Fibroblast of peridontal ligament (primary cell): ENCODE measurements around the gene C4B.

Experiments
- DNase-seq: peaks from one replicate; pipeline ENCODE4 v3.0.0-alpha.2; 2010; ENCODE audit errors: extremely low read depth

The C4B gene

DNA sequence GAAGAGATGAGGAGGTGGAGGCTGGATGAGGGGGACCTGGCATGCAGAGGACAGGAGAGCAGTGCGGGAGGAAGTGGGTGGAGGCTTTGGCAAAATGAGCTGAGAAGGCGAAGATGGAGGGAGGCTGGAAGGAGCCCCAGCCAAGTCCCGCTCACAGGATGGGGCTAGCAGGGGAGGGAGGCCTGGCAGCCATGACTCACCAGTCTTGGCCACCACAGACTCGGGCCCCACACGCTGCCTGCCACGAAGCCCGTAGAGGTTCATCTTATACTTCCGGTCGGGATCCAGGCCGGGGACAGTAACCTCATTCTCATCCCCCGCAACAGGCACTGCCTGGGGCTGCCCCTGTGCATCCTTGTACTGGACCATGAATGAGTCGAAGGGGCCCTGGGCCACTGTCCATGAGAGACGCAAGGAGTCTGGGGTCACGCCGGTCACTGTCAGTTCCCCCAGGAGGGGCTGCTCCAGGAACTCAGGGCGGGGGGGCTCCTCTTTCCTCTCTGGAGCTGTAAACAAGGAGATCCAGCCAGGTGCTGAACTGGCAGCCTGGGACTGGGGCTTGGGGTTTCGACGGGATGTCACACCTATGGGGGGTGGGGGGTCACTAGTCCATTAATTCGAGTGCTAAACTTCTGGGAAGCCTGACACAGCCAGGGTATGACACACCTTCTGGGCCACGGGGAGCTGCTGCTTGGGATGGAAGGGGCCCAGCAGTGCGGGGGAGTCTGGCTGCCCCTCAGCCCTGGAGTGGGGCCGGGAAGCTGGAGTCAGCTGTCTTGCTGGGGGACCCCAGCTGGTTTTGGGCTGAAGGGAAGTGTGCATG is 66.8 kb downstream of the C4B start:
- peak; percentile 74 for DNase-seq

DNA sequence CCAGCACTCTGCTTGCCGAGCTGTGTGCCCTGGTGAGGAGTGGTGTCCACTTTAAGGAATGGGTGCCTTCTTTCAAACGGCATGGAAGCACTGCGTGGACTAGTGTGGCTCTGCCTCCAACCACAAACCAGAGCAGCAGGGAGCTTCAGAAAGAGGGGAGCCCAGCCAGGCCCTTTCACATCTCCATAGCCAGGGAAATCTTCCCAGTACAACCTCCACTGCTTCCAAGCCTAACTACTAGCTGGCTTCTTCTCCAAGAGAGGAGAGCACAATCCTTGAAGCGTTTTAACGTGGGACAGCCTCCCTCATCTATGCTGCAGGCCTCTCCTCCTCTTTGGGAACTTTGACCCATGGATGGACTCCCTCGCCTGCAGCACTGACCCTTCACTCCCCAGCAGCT is 67.9 kb downstream of the C4B start:
- DNase-seq = no peak

DNA sequence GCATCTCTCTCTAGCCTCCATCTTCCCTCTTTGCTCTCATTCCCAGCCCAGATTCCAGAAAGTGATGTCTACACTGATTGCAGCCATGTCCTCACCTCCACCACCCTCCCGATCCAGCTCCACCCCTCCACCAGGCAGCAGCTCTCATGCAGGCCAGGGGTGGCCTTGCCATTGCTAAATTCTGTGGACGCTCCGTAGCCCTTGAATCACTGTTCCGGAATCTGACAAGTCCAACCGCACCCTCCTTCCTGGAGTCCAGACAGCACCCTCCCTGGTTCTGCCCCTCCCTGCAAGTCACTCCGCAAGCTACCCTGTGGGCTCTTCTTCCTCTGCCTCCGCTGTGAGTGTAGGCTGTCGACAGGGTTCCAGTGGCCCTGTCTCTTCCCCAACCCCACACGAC is 68.3 kb downstream of the C4B start:
- peak; percentile 63 for DNase-seq

DNA sequence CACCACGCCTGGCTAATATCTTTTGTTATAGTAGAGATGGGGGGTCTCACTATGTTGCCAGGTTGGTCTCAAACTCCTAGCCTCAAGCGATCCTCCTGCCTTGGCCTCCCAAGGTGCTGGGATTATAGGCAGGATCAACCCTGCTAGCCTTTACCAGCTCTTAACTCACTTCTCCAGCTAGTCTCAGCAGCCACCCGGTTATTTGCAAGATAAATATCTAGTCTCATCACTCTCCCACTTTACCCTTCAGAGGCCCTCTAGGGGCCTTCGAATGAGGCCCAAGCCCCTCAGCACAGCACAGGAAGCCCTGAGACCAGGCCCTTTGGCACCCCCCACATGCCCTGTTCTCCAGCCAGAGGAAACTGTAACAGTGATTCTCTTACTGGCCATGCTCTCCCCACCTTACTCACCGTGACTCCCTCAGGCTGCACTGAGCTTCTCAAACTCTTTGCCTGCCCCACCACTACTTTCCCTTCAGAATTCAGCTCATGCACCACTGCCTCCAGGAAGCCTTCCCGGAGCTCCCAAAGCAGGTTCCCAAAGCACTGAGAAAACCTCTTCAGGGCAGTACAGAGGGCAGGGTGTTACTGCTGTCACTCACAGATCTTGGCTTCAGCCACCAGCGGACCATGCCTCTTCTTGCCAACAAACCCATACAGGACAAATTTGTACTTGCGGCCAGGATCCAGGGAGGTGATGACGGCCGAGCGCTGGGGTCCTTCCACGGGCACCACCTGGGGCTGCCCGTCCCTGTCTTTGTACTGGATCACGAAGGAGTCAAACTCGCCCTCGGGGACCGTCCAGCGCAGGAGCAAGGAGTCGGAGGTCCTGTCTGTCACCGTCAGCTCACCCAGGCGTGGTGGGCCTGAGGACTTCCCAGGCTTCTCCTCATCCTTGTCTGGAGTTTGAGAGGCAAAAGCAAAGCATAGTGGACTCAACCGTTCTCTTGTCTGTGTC is 69.5 kb downstream of the C4B start:
- no peak for DNase-seq

DNA sequence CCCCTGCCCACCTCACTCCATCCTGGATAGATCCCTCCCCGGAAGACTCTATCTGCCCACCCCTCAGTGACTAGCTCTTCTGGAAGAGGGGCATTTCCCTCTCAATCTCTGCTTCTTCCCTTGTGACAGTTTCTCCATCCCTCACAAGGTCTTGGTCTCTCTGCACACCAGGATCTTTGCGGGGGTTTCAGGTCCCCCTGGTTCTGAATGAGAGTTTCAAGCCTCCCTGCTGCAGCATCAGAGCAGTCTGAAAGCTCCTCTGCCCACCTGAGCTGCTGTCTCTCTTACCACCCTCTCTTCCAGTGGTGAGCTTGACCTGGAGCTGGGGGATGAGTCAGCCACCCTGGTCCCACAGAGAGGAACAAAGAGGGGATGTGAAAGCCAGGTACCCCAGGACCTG is 70.2 kb downstream of the C4B start:
- no peak for DNase-seq
